GM23248 (cell line): Measurements from ENCODE around the gene SPATA19.

Experiments
- EZH2 ChIP-seq: fragments of 200-600 bp; sonication (generic); IDR thresholded peaks from 2 replicates; pipeline ENCODE4 v1.6.1; 2018; ENCODE audit warnings: antibody characterized with exemption, mild to moderate bottlenecking; ENCODE audit not compliant: insufficient read depth, poor library complexity, severe bottlenecking
- EZH2phosphoT487 ChIP-seq: fragments of 200-600 bp; sonication (generic); IDR thresholded peaks from 2 replicates; pipeline ENCODE4 v1.6.1; 2018; ENCODE audit warnings: antibody characterized with exemption, moderate library complexity, mild to moderate bottlenecking, low read depth; ENCODE audit not compliant: insufficient read depth

- TF ChIP-seq EZH2 (no peak), EZH2phosphoT487 (no peak)
Measured at GRCh38 chr11:133865466-133865865, 20.2 kb upstream of the SPATA19 start.
